A673 (cell line): Measurements from ENCODE around the gene NUDT3. TPM values are rescaled to one million over a fixed set of nuclear protein-coding genes. Genes with fewer than 3 reads are reported as not detected.
"Not testable (repeated sequence)": the region's sequence is repeated elsewhere in the genome, so short reads cannot be mapped to it uniquely, and the experiment has no call there.

ENCODE experiments used
- BruUV-seq: library from RNA; stranded (reverse); fragments of 400-500 nt; replicated peaks from 2 replicates; lab custom pipeline; 2021; lab: Mats Ljungman, UMichigan
- CTCF ChIA-PET: fragments of 300-600 bp; sonication (Branson Sonifier 250); formaldehyde crosslinking; loops from one replicate; lab custom pipeline; 2022; ENCODE audit warnings: antibody characterized with exemption; lab: Charles Lee
- POLR2A ChIA-PET: fragments of 300-600 bp; sonication (Branson Sonifier 250); formaldehyde crosslinking; loops from one replicate; lab custom pipeline; 2022; ENCODE audit warnings: antibody characterized with exemption; ENCODE audit not compliant: low non-redundant PET; lab: Charles Lee
- DNase-seq: peaks from one replicate; pipeline ENCODE4 v3.0.0-alpha.2; 2015; ENCODE audit warnings: low spot score
- H3K27ac ChIP-seq: fragments of 200-600 bp; sonication (generic); 2 replicates; pipeline ENCODE4 v1.5.1; 2016; ENCODE audit warnings: mixed run types, low read depth, mild to moderate bottlenecking, mixed read lengths, antibody characterized with exemption, low read length; ENCODE audit not compliant: poor library complexity, severe bottlenecking
- H3K27me3 ChIP-seq: fragments of 200-600 bp; sonication (generic); replicated peaks from 2 replicates; pipeline ENCODE4 v1.6.1; 2017; ENCODE audit warnings: mixed run types, low read depth, mild to moderate bottlenecking, mixed read lengths, antibody characterized with exemption, low read length; ENCODE audit not compliant: insufficient read depth, poor library complexity
- H3K36me3 ChIP-seq: fragments of 200-600 bp; sonication (generic); 2 replicates; pipeline ENCODE4 v1.6.1; 2016; ENCODE audit warnings: mixed run types, mild to moderate bottlenecking, mixed read lengths, antibody characterized with exemption, low read length; ENCODE audit not compliant: insufficient read depth, poor library complexity, severe bottlenecking
- H3K4me1 ChIP-seq: fragments of 200-600 bp; sonication (generic); 2 replicates; pipeline ENCODE4 v1.6.1; 2017; ENCODE audit warnings: mixed run types, mild to moderate bottlenecking, mixed read lengths, antibody characterized with exemption, low read length; ENCODE audit not compliant: insufficient read depth, poor library complexity, severe bottlenecking
- H3K4me3 ChIP-seq: fragments of 200-600 bp; sonication (generic); 2 replicates; pipeline ENCODE4 v1.5.1; 2016; ENCODE audit warnings: low read depth, mixed run types, mild to moderate bottlenecking, mixed read lengths, low read length; ENCODE audit not compliant: poor library complexity, severe bottlenecking
- H3K9me3 ChIP-seq: fragments of 200-600 bp; sonication (generic); 2 replicates; pipeline ENCODE4 v1.6.1; 2016; ENCODE audit warnings: mixed run types, low read depth, mild to moderate bottlenecking, mixed read lengths, antibody characterized with exemption, low read length; ENCODE audit not compliant: poor library complexity, severe bottlenecking
- EZH2 ChIP-seq: fragments of 200-600 bp; sonication (generic); IDR thresholded peaks from 2 replicates; pipeline ENCODE4 v1.6.1; 2017; ENCODE audit warnings: borderline replicate concordance, low read depth, mild to moderate bottlenecking, mixed read lengths, antibody characterized with exemption, low read length; ENCODE audit not compliant: poor library complexity, severe bottlenecking
- intact Hi-C: fragments of 100-400 bp; cut with micrococcal nuclease; formaldehyde crosslinking; loops from one replicate; pipeline ENCODE4 v1.10.0; 2022; ENCODE audit not compliant: unreplicated experiment
- total RNA-seq: library from RNA; stranded (reverse); gene quantifications from 2 replicates; pipeline ENCODE4 v1.2.3, GENCODE V29; 2021
- TF ChIP-seq, protein P1 (sequence below): fragments of 300-800, 200-600 bp; sonication (generic); conservative IDR thresholded peaks from 2 replicates; pipeline ENCODE4 v1.5.1; 2017; ENCODE audit warnings: low read depth, mild to moderate bottlenecking, antibody characterized with exemption, low read length, moderate library complexity, mixed read lengths

The NUDT3 gene
- total RNA-seq, 1 experiment from 2014 or later = 34.1 TPM

DNA sequence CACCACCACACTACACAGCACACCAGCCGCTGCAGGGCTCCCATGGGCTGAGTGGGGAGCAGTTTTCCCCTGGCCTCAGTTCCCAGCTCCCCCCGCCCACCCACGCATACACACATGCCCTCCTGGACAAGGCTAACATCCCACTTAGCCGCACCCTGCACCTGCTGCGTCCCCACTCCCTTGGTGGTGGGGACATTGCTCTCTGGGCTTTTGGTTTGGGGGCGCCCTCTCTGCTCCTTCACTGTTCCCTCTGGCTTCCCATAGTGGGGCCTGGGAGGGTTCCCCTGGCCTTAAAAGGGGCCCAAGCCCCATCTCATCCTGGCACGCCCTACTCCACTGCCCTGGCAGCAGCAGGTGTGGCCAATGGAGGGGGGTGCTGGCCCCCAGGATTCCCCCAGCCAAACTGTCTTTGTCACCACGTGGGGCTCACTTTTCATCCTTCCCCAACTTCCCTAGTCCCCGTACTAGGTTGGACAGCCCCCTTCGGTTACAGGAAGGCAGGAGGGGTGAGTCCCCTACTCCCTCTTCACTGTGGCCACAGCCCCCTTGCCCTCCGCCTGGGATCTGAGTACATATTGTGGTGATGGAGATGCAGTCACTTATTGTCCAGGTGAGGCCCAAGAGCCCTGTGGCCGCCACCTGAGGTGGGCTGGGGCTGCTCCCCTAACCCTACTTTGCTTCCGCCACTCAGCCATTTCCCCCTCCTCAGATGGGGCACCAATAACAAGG, 147.3 kb downstream of the NUDT3 start:
- BruUV-seq = TSS peak; percentile 71
- H3K27ac ChIP-seq, H3K27me3 ChIP-seq, CTCF ChIA-PET, POLR2A ChIA-PET, H3K4me3 ChIP-seq, H3K9me3 ChIP-seq, DNase-seq: not testable (repeated sequence)
- H3K4me1 ChIP-seq = peaks cover 20% of the 10 kb centered on the region
- H3K36me3 ChIP-seq = peaks cover 13% of the 10 kb centered on the region
- intact Hi-C loops = loop anchor here (5.0 kb wide), 1 partner anchor 362 kb away; no protein-coding TSS in a partner anchor

DNA sequence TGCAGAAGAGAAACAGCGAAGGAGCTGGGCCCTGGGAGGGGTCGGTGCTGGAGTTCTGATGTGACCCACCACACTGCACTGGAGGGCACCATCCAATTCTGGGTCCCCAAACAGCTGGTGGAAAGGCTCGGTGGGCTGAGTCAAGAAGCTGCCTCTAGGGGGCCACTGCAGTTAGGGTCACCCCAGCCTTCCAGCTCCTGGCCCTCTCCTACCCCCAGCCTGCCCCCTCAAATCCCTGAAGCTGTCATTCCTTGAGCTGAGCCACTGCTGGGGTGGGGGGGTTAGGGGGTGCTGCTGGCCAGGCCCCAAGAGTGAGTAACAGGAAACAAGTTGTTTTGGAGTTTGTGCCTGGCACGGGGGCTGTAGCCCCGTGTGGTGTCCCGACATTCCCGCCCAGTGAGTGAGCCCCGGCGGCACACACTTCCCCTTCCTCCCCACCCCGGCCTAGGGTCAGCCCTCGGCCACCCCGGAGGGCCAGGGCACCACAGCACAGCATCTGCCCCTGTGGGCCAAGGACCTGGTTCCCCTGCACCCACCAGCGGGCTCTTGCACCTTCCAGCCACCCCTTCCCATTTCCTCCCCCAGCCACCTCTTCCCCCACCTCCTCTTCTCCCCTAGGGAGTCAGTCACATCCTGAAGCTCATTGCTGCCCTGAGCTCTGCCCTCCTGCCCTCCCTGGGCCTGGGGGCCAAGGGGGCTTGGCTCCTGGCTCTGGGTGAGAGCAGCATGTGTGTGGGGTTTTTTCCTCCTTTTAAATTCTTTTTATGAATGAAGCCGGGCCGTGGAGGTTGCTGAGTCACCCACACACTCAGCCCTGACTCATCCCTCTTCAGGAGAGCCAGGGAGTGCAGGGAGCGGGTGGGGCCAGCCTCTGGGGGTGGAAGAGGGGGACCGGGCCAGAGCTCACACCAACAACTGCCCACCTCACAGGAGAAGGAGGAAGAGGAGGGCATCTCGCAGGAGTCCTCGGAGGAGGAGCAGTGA, 148.3 kb downstream of the NUDT3 start:
- peaks cover 20% of the 10 kb centered on the region for H3K4me1 ChIP-seq
- no TSS peak for BruUV-seq
- H3K4me3 ChIP-seq = no peak overlapping the region
- H3K36me3 ChIP-seq = peaks cover 13% of the 10 kb centered on the region
- H3K27ac ChIP-seq = peak overlapping the region; percentile 80
- intact Hi-C loops = no loop called here
- TF ChIP-seq, protein P1, sequence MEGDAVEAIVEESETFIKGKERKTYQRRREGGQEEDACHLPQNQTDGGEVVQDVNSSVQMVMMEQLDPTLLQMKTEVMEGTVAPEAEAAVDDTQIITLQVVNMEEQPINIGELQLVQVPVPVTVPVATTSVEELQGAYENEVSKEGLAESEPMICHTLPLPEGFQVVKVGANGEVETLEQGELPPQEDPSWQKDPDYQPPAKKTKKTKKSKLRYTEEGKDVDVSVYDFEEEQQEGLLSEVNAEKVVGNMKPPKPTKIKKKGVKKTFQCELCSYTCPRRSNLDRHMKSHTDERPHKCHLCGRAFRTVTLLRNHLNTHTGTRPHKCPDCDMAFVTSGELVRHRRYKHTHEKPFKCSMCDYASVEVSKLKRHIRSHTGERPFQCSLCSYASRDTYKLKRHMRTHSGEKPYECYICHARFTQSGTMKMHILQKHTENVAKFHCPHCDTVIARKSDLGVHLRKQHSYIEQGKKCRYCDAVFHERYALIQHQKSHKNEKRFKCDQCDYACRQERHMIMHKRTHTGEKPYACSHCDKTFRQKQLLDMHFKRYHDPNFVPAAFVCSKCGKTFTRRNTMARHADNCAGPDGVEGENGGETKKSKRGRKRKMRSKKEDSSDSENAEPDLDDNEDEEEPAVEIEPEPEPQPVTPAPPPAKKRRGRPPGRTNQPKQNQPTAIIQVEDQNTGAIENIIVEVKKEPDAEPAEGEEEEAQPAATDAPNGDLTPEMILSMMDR = peak; percentile 56
- no peak for TF ChIP-seq EZH2
- CTCF ChIA-PET = interaction anchor here (0.5 to 1.1 kb wide), 7 partner anchors 24 to 870 kb away, joined by 3 to 13 read pairs (median 4); no protein-coding TSS in a partner anchor
- no peaks in the 10 kb centered on the region for H3K9me3 ChIP-seq
- DNase-seq = peak; percentile 81
- H3K27me3 ChIP-seq = no peaks in the 10 kb centered on the region
- POLR2A ChIA-PET = interaction anchor here (0.7 kb wide), 1 partner anchor 172 kb away, joined by 3 read pairs; no protein-coding TSS in a partner anchor

DNA sequence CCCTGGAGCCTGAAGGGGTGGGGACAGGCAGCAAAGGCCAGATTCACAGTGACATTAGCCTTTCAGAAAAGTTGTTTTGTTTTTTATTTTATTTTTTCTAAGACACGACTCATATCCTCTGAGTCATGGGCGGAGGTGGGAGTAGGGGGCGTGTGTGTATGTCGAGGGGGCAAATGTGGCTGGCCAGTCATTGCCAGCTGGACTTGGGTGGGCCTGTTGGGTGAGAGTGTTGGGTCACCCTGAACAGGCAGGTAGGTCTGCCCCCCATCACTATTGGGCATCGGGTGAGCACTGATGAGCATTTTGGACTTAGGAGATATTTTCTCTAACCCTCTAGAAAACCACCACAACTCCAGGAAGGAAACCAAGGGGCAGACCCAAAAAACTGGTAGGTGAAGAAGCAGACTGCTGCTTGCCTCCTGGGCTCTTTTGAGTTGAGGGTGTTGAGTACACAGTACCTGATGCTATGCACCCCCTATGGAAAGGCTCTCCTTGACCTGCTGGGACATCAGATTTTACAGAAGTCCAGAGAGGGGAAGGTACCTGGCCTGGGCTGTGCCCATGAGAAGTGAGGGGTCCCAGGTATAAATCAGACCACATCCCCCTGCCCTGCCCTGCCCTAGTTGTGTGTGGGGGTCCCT, 149.2 kb downstream of the NUDT3 start:
- intact Hi-C loops = no loop called here
- BruUV-seq = no TSS peak
- ChIA-PET CTCF (interaction anchor here (0.6 to 1.1 kb wide), 5 partner anchors 25 to 723 kb away, joined by 3 to 13 read pairs (median 4); no protein-coding TSS in a partner anchor), POLR2A (interaction anchor here (0.7 kb wide), 1 partner anchor 173 kb away, joined by 3 read pairs; no protein-coding TSS in a partner anchor)
- H3K27me3 ChIP-seq = no peaks in the 10 kb centered on the region
- no peak overlapping the region for H3K4me3 ChIP-seq
- DNase-seq = no peak
- peaks cover 27% of the 10 kb centered on the region for H3K4me1 ChIP-seq
- H3K9me3 ChIP-seq = no peaks in the 10 kb centered on the region
- peak overlapping the region; percentile 80 for H3K27ac ChIP-seq
- peaks cover 13% of the 10 kb centered on the region for H3K36me3 ChIP-seq
- TF ChIP-seq, protein P1 = no peak
- no peak for TF ChIP-seq EZH2
